ENCODE data around the gene DTNB.

- TF ChIP-seq PRDM4 (tag by site-specific recombination; IDR thresholded peaks at IDR 0.05), result no peak
- TF ChIP-seq, protein P1, sequence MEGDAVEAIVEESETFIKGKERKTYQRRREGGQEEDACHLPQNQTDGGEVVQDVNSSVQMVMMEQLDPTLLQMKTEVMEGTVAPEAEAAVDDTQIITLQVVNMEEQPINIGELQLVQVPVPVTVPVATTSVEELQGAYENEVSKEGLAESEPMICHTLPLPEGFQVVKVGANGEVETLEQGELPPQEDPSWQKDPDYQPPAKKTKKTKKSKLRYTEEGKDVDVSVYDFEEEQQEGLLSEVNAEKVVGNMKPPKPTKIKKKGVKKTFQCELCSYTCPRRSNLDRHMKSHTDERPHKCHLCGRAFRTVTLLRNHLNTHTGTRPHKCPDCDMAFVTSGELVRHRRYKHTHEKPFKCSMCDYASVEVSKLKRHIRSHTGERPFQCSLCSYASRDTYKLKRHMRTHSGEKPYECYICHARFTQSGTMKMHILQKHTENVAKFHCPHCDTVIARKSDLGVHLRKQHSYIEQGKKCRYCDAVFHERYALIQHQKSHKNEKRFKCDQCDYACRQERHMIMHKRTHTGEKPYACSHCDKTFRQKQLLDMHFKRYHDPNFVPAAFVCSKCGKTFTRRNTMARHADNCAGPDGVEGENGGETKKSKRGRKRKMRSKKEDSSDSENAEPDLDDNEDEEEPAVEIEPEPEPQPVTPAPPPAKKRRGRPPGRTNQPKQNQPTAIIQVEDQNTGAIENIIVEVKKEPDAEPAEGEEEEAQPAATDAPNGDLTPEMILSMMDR (tag by site-specific recombination; IDR thresholded peaks at IDR 0.05), result no peak
Observed at GRCh38 chr2:25651782-25652455, 21.5 kb downstream of the DTNB start.
